GM12892 (cell line): ENCODE data around the gene RXRA.

Source experiments
- DNase-seq: peaks from one replicate; pipeline ENCODE4 v3.0.0; 2011; ENCODE audit not compliant: insufficient read length
- FAIRE-seq: peaks from 2 replicates; lab custom pipeline; 2011; peaks lifted over from hg19 to GRCh38; lab: Jason Lieb, UNC
- POLR2A ChIP-seq: IDR thresholded peaks from 2 replicates; pipeline ENCODE4 v1.6.1; 2011; ENCODE audit warnings: low read depth, low read length, control low read depth
- POLR2AphosphoS5 ChIP-seq: IDR thresholded peaks from 2 replicates; pipeline ENCODE4 v1.6.1; 2011; ENCODE audit warnings: low read depth, low read length, control low read depth
- TAF1 ChIP-seq: IDR thresholded peaks from 2 replicates; pipeline ENCODE4 v1.6.1; 2011; ENCODE audit warnings: low read depth, mild to moderate bottlenecking, control low read depth, low read length, borderline replicate concordance

The RXRA gene

GRCh38 chr9:134347996-134348395 lies 21.7 kb downstream of the RXRA start:
- no peak for TF ChIP-seq TAF1
- TF ChIP-seq POLR2AphosphoS5, result no peak
- no peak for TF ChIP-seq POLR2A
- FAIRE-seq, result no peak
- no peak for DNase-seq

DNA sequence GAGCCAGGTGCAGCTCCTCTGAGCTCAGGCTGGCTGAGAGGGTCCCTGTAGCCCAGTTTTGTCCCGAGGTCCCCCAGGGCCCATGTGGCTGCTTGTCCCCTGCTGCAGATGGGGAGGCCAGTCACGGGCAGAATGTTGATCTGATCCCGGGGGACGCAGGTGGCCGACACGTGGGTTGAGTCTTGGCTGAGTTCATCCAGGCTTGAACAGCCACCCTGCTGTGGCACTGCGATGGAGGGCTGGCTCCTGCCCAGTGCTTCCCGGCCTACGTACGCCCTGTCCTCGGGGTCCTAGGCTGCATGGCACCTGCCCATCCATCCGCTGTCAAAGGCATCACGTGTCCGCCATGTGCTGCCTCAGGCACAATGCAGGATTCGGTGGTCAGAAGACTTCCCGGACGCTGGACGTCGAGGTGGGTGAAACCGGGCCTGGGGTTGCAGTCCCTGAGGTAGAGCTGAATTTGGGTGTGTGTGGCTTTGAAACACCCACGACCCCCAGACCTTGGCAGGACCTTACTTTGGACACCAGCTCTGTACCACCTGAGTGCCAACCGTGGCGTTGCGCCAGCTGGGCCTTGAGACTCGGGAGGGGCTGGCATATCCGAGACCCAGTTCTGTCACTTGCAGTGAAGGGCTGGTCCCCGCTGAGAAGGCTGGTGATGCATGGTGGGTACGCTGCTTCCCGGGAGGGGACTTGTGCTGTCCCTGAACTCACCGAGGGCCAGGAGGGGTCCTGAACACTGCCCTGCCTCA lies 22.3 kb downstream of the RXRA start:
- DNase-seq (no peak), FAIRE-seq (no peak)
- TF ChIP-seq POLR2AphosphoS5 (no peak), TAF1 (no peak), POLR2A (no peak)

DNA sequence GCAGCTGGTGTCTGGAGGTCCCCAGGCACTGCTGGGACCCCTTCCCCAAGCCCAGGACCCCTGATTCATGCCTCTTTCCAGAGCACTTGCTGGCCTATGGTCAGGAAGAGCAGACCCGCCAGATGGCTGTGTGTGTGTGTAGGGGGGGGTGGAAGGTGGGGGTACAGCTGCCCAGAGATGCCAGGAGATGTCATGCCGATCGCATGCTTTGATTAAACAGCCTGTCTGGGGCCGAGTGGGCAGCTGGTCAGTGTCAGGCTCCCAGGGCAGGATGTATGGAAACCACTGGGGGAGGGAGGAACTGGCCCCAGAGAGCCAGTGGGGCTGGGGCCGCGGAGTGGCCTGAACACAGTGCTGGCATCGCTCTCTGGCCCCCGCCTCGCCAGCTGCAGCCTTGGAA lies 23.7 kb downstream of the RXRA start:
- TF ChIP-seq POLR2A, result no peak
- TF ChIP-seq TAF1, result no peak
- no peak for TF ChIP-seq POLR2AphosphoS5
- DNase-seq (no peak), FAIRE-seq (no peak)

GRCh38 chr9:134350416-134350994 lies 24.2 kb downstream of the RXRA start:
- TF ChIP-seq POLR2AphosphoS5 (no peak), POLR2A (no peak), TAF1 (no peak)
- FAIRE-seq (no peak), DNase-seq (no peak)

DNA sequence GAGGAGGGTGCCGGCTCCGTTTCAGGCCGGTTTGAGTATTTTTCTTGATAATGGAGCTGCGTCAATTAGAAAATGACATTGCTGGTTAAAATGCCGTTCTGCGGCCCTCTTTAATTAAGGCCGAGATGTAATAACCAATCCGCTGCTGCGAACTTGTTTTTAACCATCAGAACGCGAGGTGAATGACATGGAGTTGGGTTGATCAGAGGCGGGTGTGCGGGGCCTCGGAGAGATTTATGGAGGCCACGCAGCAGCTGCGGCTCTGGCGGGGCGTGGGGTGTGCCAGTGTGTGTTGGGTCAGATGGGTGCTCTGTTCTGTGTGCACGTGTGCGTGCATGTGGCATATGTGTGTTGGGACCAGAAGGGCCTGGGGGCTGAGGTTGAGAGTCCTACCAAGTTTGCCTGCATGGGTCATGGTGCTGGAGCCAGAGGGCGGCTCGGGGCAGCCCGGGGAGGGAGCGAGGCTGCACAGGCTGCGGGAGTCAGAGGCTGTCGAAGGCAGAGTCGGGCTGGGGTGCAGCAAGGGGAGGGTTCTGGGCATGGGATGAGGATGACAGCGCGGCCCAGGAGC lies 25.4 kb downstream of the RXRA start:
- FAIRE-seq (no peak), DNase-seq (no peak)
- no peak for TF ChIP-seq POLR2A
- TF ChIP-seq POLR2AphosphoS5, result no peak
- no peak for TF ChIP-seq TAF1

DNA sequence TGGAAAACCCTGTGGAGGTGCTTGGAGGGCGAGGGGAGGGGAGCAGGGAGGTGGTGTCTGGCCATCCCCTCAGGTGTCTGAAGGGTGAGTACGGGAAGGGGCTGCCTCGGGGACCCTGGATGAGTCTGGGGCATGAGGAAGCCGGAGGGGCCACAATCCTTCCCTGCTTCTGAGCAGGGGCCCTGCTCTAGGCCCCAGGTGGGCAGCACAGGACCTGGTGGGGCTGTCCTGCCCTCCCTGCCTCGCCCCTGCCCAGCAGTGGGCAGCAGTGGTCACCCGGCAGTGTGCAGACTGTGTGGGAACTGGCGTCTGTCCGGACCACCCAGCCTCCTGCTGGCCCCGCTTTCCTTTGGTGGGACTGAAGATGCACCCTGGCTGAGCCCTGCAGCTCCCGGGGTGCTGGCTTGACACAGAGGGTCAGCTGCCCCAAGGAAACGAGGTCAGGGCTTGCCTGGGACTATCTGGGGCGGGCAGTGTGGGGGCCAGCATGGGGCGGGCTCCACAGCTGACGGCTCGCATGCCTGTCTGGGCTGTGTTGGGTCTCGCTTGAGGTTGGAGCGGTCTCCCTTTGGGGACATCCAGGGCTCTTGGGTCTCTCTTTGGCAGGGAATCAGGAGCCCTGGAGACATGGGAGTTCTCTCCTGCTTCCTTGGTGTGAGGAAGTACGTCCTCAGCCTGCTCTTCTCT lies 26.1 kb downstream of the RXRA start:
- FAIRE-seq, result no peak
- no peak for TF ChIP-seq POLR2A
- no peak for TF ChIP-seq TAF1
- TF ChIP-seq POLR2AphosphoS5, result no peak

GRCh38 chr9:134353539-134353938 lies 27.3 kb downstream of the RXRA start:
- TF ChIP-seq TAF1, result no peak
- TF ChIP-seq POLR2A, result no peak
- no peak for TF ChIP-seq POLR2AphosphoS5
- DNase-seq (no peak), FAIRE-seq (no peak)

More for the DNA sequence above, 26.1 kb downstream of the RXRA start:
- DNase-seq, result no peak

DNA sequence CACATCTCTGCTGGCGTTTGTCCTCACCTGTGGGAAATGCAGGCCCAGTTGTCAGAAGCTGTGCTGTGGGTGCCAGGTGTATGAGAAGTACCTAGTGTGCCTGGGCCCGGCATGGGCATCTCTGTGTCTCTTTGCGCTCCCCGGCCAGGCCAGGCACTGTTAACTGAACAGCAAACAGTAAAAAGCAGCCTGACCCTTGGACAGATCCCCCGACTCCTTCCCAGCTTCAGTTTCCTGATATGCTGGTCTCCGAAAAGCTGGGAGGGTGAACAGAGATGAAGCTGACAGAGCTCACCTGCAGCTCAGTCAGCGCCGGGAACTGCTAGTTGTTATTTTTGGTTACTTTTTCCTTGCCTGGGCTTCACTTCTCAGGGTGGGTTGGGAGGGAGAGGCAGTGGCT lies 28.9 kb downstream of the RXRA start:
- DNase-seq, result no peak
- no peak for FAIRE-seq
- TF ChIP-seq TAF1 (no peak), POLR2A (no peak), POLR2AphosphoS5 (no peak)

GRCh38 chr9:134355561-134356279 lies 29.5 kb downstream of the RXRA start:
- no peak for TF ChIP-seq POLR2AphosphoS5
- TF ChIP-seq POLR2A, result no peak
- no peak for TF ChIP-seq TAF1
- FAIRE-seq (no peak), DNase-seq (no peak)

- FAIRE-seq (no peak), DNase-seq (no peak)
- no peak for TF ChIP-seq POLR2AphosphoS5
- TF ChIP-seq TAF1, result no peak
- no peak for TF ChIP-seq POLR2A
Measured at GRCh38 chr9:134356496-134357470, 30.5 kb downstream of the RXRA start.
